Neural cell (in vitro differentiated cells): ENCODE data around the gene PPP3CA. TPM values are rescaled to one million over a fixed set of nuclear protein-coding genes. Genes with fewer than 3 reads are reported as not detected.

ENCODE experiments used
- H2AFZ ChIP-seq: fragments of 200-600, 300-800 bp; sonication (generic), shearing (Covaris generic); 2 replicates; pipeline ENCODE4 v1.6.0; 2014; ENCODE audit warnings: low read depth, mild to moderate bottlenecking, antibody characterized with exemption, low read length, moderate library complexity
- H3F3A ChIP-seq: fragments of 200-600 bp; shearing (Covaris generic); 2 replicates; pipeline ENCODE4 v1.6.1; 2016; ENCODE audit warnings: mild to moderate bottlenecking, moderate library complexity, mixed read lengths, antibody characterized with exemption, low read length; ENCODE audit not compliant: insufficient read depth, poor library complexity, severe bottlenecking
- H3K27ac ChIP-seq: fragments of 200-600, 300-800 bp; sonication (generic), shearing (Covaris generic); 2 replicates; pipeline ENCODE4 v1.5.1; 2014; ENCODE audit warnings: mild to moderate bottlenecking, low read length, moderate library complexity
- H3K27me3 ChIP-seq: fragments of 300-800, 200-600 bp; sonication (generic), shearing (Covaris generic); 2 replicates; pipeline ENCODE4 v1.6.0; 2014; ENCODE audit warnings: mild to moderate bottlenecking, low read depth, low read length, moderate library complexity; ENCODE audit not compliant: insufficient read depth
- H3K36me3 ChIP-seq: fragments of 300-800, 200-600 bp; sonication (generic), shearing (Covaris generic); 2 replicates; pipeline ENCODE4 v1.5.1; 2014; ENCODE audit warnings: mild to moderate bottlenecking, antibody characterized with exemption, low read length, moderate library complexity; ENCODE audit not compliant: insufficient read depth
- H3K4me2 ChIP-seq: fragments of 300-800, 200-600 bp; sonication (generic), shearing (Covaris generic); 2 replicates; pipeline ENCODE4 v1.6.0; 2014; ENCODE audit warnings: mild to moderate bottlenecking, low read length
- H3K4me3 ChIP-seq: fragments of 300-800, 200-600 bp; sonication (generic), shearing (Covaris generic); 2 replicates; pipeline ENCODE4 v1.5.1; 2014; ENCODE audit warnings: mild to moderate bottlenecking, low read length, moderate library complexity
- H3K79me2 ChIP-seq: fragments of 200-600 bp; shearing (Covaris generic); replicated peaks from 2 replicates; pipeline ENCODE4 v1.6.0; 2014; ENCODE audit warnings: mild to moderate bottlenecking, low read length, moderate library complexity; ENCODE audit not compliant: insufficient read depth
- H3K9ac ChIP-seq: fragments of 300-800, 200-600 bp; sonication (generic), shearing (Covaris generic); 2 replicates; pipeline ENCODE4 v1.6.1; 2016; ENCODE audit warnings: mild to moderate bottlenecking, low read length, mixed read lengths
- H3K9me2 ChIP-seq: fragments of 200-600 bp; shearing (Covaris generic); 2 replicates; pipeline ENCODE4 v1.6.1; 2016; ENCODE audit warnings: mild to moderate bottlenecking, low read length, mixed read lengths; ENCODE audit not compliant: insufficient read depth
- H3K9me3 ChIP-seq: fragments of 200-600, 300-800 bp; sonication (generic), shearing (Covaris generic); 2 replicates; pipeline ENCODE4 v1.6.1; 2016; ENCODE audit warnings: mild to moderate bottlenecking, mixed run types, low read length, moderate library complexity, mixed read lengths
- H4K20me1 ChIP-seq: fragments of 200-600 bp; shearing (Covaris generic); 2 replicates; pipeline ENCODE4 v1.6.1; 2016; ENCODE audit warnings: mild to moderate bottlenecking, mixed run types; ENCODE audit not compliant: insufficient read depth
- EP300 ChIP-seq: fragments of 450-650 bp; conservative IDR thresholded peaks from 2 replicates; pipeline ENCODE4 v1.6.1; 2014; ENCODE audit warnings: antibody characterized with exemption, mild to moderate bottlenecking, moderate library complexity; ENCODE audit not compliant: poor library complexity, severe bottlenecking
- EZH2 ChIP-seq: fragments of 200-600, 300-800 bp; shearing (Covaris generic), sonication (generic); IDR thresholded peaks from 2 replicates; pipeline ENCODE4 v1.6.1; 2014; ENCODE audit warnings: antibody characterized with exemption, low read length, borderline replicate concordance, mild to moderate bottlenecking; ENCODE audit not compliant: insufficient read depth, poor library complexity, severe bottlenecking
- MXI1 ChIP-seq: fragments of 450-650 bp; conservative IDR thresholded peaks from 2 replicates; pipeline ENCODE4 v1.6.1; 2014; ENCODE audit warnings: antibody characterized with exemption, mild to moderate bottlenecking; ENCODE audit not compliant: poor library complexity, severe bottlenecking
- POLR2AphosphoS5 ChIP-seq: IDR thresholded peaks from 2 replicates; pipeline ENCODE4 v1.6.1; 2012
- RAD21 ChIP-seq: fragments of 450-650 bp; conservative IDR thresholded peaks from 2 replicates; pipeline ENCODE4 v1.6.1; 2014; ENCODE audit warnings: antibody characterized with exemption, mild to moderate bottlenecking, moderate library complexity
- SMC3 ChIP-seq: fragments of 450-650 bp; conservative IDR thresholded peaks from 2 replicates; pipeline ENCODE4 v1.6.1; 2014; ENCODE audit warnings: antibody characterized with exemption, mild to moderate bottlenecking, moderate library complexity; ENCODE audit not compliant: poor library complexity
- TAF1 ChIP-seq: IDR thresholded peaks from 2 replicates; pipeline ENCODE4 v1.6.1; 2012; ENCODE audit warnings: low read depth
- polyA plus RNA-seq: library from polyadenylated mRNA; depleted of rRNA; stranded (reverse); fragments of >200 nt; gene quantifications from 2 replicates; pipeline ENCODE4 v1.2.3, GENCODE V29; 2014
- TF ChIP-seq, protein P1 (sequence below): fragments of 450-650 bp; IDR thresholded peaks from 2 replicates; pipeline ENCODE4 v1.5.1; 2014; ENCODE audit warnings: antibody characterized with exemption, mild to moderate bottlenecking, moderate library complexity; ENCODE audit not compliant: poor library complexity, severe bottlenecking
- TF ChIP-seq, protein P2 (sequence below): IDR thresholded peaks from 2 replicates; pipeline ENCODE4 v1.6.1; 2012; ENCODE audit warnings: borderline replicate concordance

The PPP3CA gene
- polyA plus RNA-seq, 1 donor from 2014 or later: 78.2 TPM

GRCh38 chr4:101279377-101279871, 67.9 kb downstream of the PPP3CA start:
- Histone ChIP-seq H3K4me3 (no peak overlapping the region), H3K27me3 (no peaks in the 10 kb centered on the region), H3K36me3 (no peaks in the 10 kb centered on the region), H3K27ac (no peak overlapping the region), H4K20me1 (no peaks in the 10 kb centered on the region), H3K4me2 (no peak overlapping the region), H3F3A (no peaks in the 10 kb centered on the region), H2AFZ (no peak overlapping the region), H3K9me2 (no peaks in the 10 kb centered on the region), H3K79me2 (peaks cover 18% of the 10 kb centered on the region), H3K9ac (no peak overlapping the region), H3K9me3 (no peaks in the 10 kb centered on the region)
- no peak for TF ChIP-seq EP300
- TF ChIP-seq EZH2: no peak
- no peak for TF ChIP-seq RAD21
- TF ChIP-seq MXI1: no peak
- TF ChIP-seq, protein P1, sequence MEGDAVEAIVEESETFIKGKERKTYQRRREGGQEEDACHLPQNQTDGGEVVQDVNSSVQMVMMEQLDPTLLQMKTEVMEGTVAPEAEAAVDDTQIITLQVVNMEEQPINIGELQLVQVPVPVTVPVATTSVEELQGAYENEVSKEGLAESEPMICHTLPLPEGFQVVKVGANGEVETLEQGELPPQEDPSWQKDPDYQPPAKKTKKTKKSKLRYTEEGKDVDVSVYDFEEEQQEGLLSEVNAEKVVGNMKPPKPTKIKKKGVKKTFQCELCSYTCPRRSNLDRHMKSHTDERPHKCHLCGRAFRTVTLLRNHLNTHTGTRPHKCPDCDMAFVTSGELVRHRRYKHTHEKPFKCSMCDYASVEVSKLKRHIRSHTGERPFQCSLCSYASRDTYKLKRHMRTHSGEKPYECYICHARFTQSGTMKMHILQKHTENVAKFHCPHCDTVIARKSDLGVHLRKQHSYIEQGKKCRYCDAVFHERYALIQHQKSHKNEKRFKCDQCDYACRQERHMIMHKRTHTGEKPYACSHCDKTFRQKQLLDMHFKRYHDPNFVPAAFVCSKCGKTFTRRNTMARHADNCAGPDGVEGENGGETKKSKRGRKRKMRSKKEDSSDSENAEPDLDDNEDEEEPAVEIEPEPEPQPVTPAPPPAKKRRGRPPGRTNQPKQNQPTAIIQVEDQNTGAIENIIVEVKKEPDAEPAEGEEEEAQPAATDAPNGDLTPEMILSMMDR: no peak
- TF ChIP-seq SMC3: no peak
- TF ChIP-seq, protein P2, sequence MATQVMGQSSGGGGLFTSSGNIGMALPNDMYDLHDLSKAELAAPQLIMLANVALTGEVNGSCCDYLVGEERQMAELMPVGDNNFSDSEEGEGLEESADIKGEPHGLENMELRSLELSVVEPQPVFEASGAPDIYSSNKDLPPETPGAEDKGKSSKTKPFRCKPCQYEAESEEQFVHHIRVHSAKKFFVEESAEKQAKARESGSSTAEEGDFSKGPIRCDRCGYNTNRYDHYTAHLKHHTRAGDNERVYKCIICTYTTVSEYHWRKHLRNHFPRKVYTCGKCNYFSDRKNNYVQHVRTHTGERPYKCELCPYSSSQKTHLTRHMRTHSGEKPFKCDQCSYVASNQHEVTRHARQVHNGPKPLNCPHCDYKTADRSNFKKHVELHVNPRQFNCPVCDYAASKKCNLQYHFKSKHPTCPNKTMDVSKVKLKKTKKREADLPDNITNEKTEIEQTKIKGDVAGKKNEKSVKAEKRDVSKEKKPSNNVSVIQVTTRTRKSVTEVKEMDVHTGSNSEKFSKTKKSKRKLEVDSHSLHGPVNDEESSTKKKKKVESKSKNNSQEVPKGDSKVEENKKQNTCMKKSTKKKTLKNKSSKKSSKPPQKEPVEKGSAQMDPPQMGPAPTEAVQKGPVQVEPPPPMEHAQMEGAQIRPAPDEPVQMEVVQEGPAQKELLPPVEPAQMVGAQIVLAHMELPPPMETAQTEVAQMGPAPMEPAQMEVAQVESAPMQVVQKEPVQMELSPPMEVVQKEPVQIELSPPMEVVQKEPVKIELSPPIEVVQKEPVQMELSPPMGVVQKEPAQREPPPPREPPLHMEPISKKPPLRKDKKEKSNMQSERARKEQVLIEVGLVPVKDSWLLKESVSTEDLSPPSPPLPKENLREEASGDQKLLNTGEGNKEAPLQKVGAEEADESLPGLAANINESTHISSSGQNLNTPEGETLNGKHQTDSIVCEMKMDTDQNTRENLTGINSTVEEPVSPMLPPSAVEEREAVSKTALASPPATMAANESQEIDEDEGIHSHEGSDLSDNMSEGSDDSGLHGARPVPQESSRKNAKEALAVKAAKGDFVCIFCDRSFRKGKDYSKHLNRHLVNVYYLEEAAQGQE: no peak
- no peak for TF ChIP-seq TAF1
- TF ChIP-seq POLR2AphosphoS5: no peak

GRCh38 chr4:101277671-101278070, 69.7 kb downstream of the PPP3CA start:
- H3K4me3 ChIP-seq: no peak overlapping the region
- H4K20me1 ChIP-seq: no peaks in the 10 kb centered on the region

More at GRCh38 chr4:101277671-101278070, 69.7 kb downstream of the PPP3CA start:
- no peaks in the 10 kb centered on the region for H3K9me3 ChIP-seq
- no peak overlapping the region for H3K27ac ChIP-seq
- no peak overlapping the region for H3K9ac ChIP-seq
- no peak for TF ChIP-seq POLR2AphosphoS5
- no peak for TF ChIP-seq RAD21
- TF ChIP-seq, protein P2: no peak
- TF ChIP-seq, protein P1: no peak
- no peak for TF ChIP-seq SMC3
- TF ChIP-seq TAF1: no peak
- no peak for TF ChIP-seq EP300
- TF ChIP-seq EZH2: no peak
- TF ChIP-seq MXI1: no peak
- no peaks in the 10 kb centered on the region for H3K27me3 ChIP-seq
- H2AFZ ChIP-seq: no peak overlapping the region
- H3K79me2 ChIP-seq: peaks cover 16% of the 10 kb centered on the region
- H3F3A ChIP-seq: no peaks in the 10 kb centered on the region
- no peaks in the 10 kb centered on the region for H3K9me2 ChIP-seq
- no peaks in the 10 kb centered on the region for H3K36me3 ChIP-seq
- H3K4me2 ChIP-seq: no peak overlapping the region
